ENCODE measurements around the gene KRTAP10-2. TPM values are rescaled to one million over a fixed set of nuclear protein-coding genes. Genes with fewer than 3 reads are reported as not detected.
"Not testable (repeated sequence)": the region's sequence is repeated elsewhere in the genome, so short reads cannot be mapped to it uniquely, and the experiment has no call there.

Gene KRTAP10-2
- total RNA-seq, 2 donors from 2014 or later, result not detected

DNA sequence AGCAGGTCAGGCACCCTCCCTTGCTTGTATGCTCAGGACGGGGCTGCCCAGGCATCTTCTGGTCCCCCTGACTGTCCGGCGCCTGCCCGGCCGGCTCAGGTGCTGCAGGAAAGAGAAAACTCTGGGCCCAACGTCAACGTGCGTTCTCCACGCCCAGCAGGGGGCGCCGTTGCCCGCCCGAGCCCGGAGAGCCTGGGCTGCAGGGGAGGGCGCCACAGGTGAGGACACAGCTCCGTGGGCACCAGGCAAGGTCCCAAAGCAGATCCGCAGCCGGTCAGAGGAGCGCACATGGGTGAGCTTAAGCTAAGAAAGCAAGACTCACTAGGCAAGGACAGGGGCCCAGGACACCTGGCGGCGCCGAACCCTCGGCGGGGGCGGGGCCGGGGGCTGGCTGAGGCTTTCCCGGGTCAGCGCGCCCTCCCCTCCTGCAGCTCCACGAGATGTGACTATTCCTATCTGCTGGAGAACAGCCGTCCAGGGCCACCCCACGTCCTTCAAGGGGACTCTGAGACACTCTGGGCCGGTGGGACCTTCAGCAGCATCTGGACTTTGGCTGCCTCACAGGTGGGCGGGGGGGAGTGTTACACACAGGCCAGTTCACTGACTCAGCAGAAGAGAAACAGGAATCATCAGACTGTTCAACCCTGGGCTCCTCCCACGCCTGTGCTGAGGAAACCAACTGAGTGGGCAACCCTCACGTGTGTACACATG lies 40.6 kb downstream of the KRTAP10-2 start:
- intact Hi-C loops (cut with DNase I, micrococcal nuclease), result loop anchor here in 1 of 2 donors (10.0 kb wide), 1 partner anchor 284 kb away; no protein-coding TSS in a partner anchor
- DNase-seq (peak; percentile 44 to 76), ATAC-seq (peak; percentile 87)

GRCh38 chr21:44510109-44510507 lies 41.2 kb downstream of the KRTAP10-2 start:
- intact Hi-C loops (cut with DNase I, micrococcal nuclease), result loop anchor here in 1 of 2 donors (10.0 kb wide), 1 partner anchor 285 kb away; no protein-coding TSS in a partner anchor
- ATAC-seq, result no peak

DNA sequence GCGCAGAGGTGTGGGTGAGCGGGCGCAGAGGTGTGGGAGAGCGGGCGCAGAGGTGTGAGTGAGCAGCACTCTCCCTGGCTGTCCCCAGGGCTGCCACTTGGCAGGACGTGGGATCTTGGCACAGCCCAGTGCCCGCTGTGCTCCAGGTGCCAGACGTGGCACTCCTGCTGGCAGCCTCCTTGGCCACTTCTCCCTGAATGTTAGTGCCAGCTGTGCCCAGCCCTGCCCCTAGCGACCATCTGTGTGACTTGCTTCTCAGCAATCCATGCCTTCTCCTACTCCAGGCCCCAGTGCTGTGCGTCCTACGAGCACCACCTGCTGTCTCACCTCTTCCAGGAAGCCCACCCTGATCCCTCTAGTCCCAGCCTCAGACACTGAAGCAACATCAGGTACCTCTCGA lies 41.8 kb downstream of the KRTAP10-2 start:
- intact Hi-C loops (cut with DNase I, micrococcal nuclease), result no loop called here
- ATAC-seq (peak; percentile 92), DNase-seq (peak; percentile 68 to 77)

More at GRCh38 chr21:44510109-44510507, 41.2 kb downstream of the KRTAP10-2 start:
- DNase-seq, result no peak

DNA sequence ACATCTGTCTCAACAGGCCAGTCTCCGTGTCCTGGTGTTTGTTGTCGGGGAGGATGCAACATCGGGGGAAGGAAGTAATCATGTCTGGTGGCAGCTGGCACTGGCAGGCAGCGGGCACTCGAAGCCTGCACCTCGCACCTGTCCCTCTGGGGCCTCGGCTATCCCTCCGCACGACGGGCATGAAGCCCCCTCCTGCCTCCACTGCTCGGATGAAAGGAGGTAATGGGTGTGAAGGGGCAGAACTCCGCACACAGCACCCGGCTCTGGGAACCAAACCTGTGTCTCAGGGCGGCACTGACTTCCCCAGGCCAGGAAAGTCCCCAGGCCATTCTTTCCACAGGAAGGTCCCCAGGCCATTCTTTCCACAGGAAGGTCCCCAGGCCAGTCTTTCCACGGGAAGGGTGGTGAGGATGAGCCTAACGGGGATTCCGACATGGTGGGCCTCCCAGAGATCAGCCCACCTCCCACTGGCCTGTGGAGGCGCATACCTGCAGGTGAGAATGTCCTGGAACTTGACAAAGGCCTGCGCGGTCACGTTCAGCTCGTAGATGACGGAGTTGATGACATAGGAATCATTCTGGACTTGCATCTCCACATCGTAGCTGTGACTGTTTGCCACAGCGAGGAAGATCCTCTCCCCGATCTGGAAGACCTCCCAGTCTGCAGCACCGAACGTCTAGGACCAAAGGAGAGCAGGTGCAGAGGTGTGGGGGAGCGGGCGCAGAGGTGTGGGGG lies 42.4 kb downstream of the KRTAP10-2 start:
- ATAC-seq (no peak), DNase-seq (no peak)
- intact Hi-C loops (cut with DNase I, micrococcal nuclease), result no loop called here

GRCh38 chr21:44508426-44508710 lies 42.9 kb downstream of the KRTAP10-2 start:
- no peak for ATAC-seq
- DNase-seq, result no peak

GRCh38 chr21:44507673-44508425 lies 43.5 kb downstream of the KRTAP10-2 start:
- DNase-seq (no peak), ATAC-seq (no peak)
- intact Hi-C loops (cut with DNase I, micrococcal nuclease), result no loop called here

More at GRCh38 chr21:44508426-44508710, 42.9 kb downstream of the KRTAP10-2 start:
- intact Hi-C loops (cut with DNase I, micrococcal nuclease), result no loop called here

DNA sequence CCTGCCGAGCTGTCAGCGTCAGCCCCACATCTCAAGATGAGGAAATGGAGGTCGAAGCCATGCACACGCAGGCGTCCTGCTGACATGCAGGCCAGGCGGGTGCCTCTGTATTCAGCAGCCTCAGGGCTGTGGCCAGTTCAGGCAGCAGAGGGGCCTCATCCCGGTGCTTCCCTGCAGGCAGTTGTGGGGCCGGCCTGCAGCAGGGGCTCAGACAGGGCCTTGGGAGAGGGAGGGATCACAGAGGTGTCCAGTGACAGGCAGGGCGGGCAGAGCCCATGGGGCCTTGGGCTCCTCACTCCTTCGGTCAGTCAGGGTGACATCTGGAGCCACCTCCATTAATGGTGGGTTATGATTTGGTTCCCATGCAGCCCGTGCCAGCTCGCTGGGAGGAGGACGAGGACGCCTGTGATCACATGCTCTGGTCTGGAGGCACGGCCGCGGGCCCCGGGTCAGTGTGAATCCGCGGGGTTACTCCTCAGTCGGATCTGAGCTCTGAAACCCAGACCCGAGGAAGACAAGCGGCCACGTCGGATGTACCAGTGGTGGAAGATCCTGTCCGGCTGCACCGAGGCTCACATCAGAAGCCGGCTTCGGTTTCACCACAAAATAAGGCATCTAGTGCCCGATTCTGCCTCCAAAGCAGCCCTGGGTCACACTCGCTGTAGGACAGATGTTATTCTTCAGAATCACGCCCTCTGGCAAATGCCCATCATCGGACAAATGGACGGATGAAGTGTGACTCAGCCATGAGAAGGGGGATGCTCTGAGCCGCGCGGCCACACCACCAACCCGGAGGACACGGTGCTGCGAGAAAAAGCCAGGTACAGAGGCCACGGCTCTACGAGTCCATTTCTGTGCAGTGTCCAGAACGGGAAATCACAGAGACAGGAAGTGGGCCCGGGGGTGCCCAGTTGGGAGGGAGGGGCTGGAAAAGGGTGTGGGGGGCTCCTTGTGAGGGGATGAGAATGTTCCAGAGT lies 44.7 kb downstream of the KRTAP10-2 start:
- DNase-seq, result no peak
- intact Hi-C loops (cut with DNase I, micrococcal nuclease), result no loop called here
- ATAC-seq, result no peak

DNA sequence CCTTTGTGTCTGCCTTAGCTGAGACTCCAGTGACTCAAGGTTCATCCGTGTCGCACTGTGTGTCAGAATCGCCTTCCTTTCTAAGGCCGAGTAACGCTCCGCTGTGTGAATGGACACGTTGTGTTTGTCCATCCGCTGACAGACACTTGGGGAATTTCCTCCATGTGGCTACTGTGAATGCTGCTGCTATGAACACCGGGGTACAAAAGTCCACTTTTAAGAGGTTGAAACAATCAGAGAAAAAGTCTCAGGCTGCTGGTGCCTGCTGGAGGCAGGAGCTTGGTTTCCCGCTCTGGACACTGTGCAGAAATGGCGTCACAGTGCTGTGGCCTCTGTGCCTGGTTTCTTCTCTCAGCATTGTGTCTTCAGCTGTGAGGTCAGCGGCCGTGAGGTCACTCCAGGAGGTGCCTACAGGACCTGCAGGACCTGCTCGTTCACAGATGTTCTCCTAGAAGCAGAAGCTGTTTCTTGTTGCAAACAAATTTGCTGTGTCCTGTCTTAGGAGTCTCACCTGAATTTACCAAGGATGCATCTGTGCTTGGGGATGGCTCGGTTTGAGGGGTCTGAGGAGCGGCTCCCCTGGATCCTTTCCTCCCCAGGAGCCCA lies 45.5 kb downstream of the KRTAP10-2 start:
- DNase-seq, result no peak
- intact Hi-C loops (cut with DNase I, micrococcal nuclease), result no loop called here
- ATAC-seq, result no peak

- intact Hi-C loops (cut with DNase I, micrococcal nuclease), result no loop called here
- ATAC-seq (no peak), DNase-seq (no peak)
These were observed 47.4 kb downstream of the KRTAP10-2 start for GRCh38 chr21:44503901-44504399.

DNA sequence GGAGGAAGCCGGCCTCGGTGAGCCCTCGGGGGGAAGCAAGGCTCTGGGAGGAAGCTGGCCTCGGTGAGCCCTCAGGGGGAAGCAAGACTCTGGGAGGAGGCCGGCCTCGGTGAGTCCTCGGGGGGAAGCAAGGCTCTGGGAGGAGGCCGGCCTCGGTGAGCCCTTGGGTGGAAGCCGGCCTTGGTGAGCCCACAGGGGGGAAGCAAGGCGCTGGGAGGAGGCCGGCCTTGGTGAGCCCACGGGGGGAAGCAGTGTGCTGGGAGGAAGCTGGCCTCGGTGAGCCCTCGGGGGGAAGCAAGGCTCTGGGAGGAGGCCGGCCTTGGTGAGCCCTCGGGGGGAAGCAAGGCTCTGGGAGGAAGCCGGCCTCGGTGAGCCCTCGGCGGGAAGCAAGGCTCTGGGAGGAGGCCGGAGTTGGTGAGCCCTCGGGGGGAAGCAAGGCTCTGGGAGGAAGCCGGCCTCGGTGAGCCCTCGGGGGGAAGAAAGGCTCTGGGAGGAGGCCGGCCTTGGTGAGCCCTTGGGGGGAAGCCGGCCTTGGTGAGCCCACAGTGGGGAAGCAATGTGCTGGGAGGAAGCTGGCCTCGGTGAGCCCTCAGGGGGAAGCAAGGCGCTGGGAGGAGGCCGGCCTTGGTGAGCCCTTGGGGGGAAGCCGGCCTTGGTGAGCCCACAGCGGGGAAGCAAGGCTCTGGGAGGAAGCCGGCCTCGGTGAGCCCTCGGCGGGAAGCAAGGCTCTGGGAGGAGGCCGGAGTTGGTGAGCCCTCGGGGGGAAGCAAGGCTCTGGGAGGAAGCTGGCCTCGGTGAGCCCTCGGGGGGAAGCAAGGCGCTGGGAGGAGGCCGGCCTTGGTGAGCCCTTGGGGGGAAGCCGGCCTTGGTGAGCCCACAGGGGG lies 48.1 kb downstream of the KRTAP10-2 start:
- intact Hi-C loops (cut with DNase I, micrococcal nuclease); DNase-seq: not testable (repeated sequence)

GRCh38 chr21:44502171-44502958 lies 48.9 kb downstream of the KRTAP10-2 start:
- intact Hi-C loops (cut with DNase I, micrococcal nuclease), result no loop called here
- no peak for ATAC-seq
- no peak for DNase-seq

More for the DNA sequence above, 48.1 kb downstream of the KRTAP10-2 start:
- not testable (repeated sequence) for ATAC-seq

Other genes starting within 250 kb of the KRTAP10-2 start
- gene CFAP410, start 212.1 kb downstream of the KRTAP10-2 start, total RNA-seq, result 10 to 100 TPM; 21.4 to 24.7 TPM
- 1 to 10 TPM; 3.3 to 5.4 TPM for gene TRPM2, start 197.9 kb downstream of the KRTAP10-2 start, total RNA-seq
- 1 to 10 TPM; 2.5 to 3.5 TPM for gene LRRC3, start 96.0 kb downstream of the KRTAP10-2 start, total RNA-seq
- not detected for gene KRTAP10-1, start 11.3 kb downstream of the KRTAP10-2 start, total RNA-seq
- not detected for gene KRTAP10-3, start 7.3 kb upstream of the KRTAP10-2 start, total RNA-seq
- not detected for gene KRTAP10-4, start 22.2 kb upstream of the KRTAP10-2 start, total RNA-seq
- not detected for gene KRTAP10-5, start 29.1 kb upstream of the KRTAP10-2 start, total RNA-seq
- gene KRTAP10-6, start 41.0 kb upstream of the KRTAP10-2 start, total RNA-seq, result not detected
- not detected for gene KRTAP10-7, start 49.1 kb upstream of the KRTAP10-2 start, total RNA-seq
- gene KRTAP10-8, start 60.6 kb upstream of the KRTAP10-2 start, total RNA-seq, result not detected
- gene KRTAP10-9, start 75.6 kb upstream of the KRTAP10-2 start, total RNA-seq, result not detected
- gene KRTAP10-10, start 85.9 kb upstream of the KRTAP10-2 start, total RNA-seq, result not detected
- not detected for gene KRTAP10-11, start 94.9 kb upstream of the KRTAP10-2 start, total RNA-seq
- gene KRTAP12-4, start 103.2 kb upstream of the KRTAP10-2 start, total RNA-seq, result not detected
- gene KRTAP12-3, start 106.4 kb upstream of the KRTAP10-2 start, total RNA-seq, result not detected
- not detected for gene KRTAP12-2, start 115.4 kb upstream of the KRTAP10-2 start, total RNA-seq
- gene KRTAP12-1, start 130.7 kb upstream of the KRTAP10-2 start, total RNA-seq, result not detected
- not detected for gene KRTAP10-12, start 145.7 kb upstream of the KRTAP10-2 start, total RNA-seq
- gene TSPEAR, start 160.1 kb upstream of the KRTAP10-2 start, total RNA-seq, result under 1 TPM in 1 of 2 donors, not detected in 1; 0.09 TPM